Measurements from ENCODE around the gene ITIH5. TPM values are rescaled to one million over a fixed set of nuclear protein-coding genes. Genes with fewer than 3 reads are reported as not detected.

ITIH5 gene
- total and polyA plus RNA-seq, 4 experiments from 2014 or later, result not detected

DNA sequence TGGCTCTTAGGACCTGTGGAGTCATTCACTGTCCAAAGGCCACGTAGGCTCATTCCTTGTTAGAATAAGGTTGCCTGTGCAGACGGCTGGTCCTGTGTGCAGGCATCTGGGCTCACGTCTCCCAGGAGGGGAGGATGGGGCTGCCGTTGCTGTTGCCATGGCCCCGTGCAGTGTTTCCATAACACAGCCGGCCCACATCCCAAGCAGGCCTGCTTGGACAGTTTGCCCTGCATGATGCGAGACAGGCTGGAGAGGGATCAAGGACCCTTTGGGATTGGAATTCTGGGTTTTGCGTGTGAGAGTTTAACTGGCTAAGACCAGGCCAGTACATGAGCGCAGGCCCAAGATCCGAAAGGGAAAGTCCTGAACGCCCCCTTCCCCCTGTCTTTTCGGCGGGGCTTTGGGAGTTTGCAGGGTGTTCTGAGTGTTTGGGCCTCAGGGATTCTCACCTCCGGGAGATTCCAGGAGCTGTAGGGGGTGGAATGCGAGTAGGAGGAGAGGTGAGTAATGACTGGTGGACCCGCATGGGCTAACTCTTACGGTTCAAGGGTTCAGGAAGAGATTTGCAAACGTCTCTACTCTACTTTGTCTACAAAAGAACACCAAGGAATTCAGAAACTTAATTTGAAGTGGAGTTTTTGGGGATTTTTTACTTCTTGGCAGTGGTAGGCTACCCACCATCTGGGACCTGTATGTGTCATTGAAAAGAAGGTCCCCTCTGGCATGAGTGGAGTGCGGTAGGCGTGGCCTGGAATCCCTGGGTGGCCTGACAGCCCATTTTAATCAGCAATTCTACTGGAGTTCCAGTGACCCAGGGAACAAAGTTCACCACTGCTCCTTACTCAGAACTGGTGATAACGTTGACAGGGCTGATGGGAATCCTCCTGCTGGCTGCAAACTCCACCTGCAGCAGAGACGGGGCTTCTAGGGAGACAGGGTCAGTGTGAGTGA, 125.4 kb downstream of the ITIH5 start:
- H3K4me3 ChIP-seq (ENCODE audit: low read length in 2 of 2), result no peak overlapping the region
- CTCF ChIA-PET (ENCODE audit: partially characterized antibody), result no interaction called here
- no peaks in the 10 kb centered on the region for H3K27me3 ChIP-seq (ENCODE audit: insufficient read depth, low read length)
- H3K4me1 ChIP-seq (ENCODE audit: insufficient read depth, low read length), result no peaks in the 10 kb centered on the region
- H3K36me3 ChIP-seq (ENCODE audit: insufficient read depth, low read length), result no peaks in the 10 kb centered on the region
- Mint-ChIP-seq H3K9me3 (peaks cover 0 to 21% (median 7%) of the 10 kb centered on the region in 8 donors), H3K4me3 (no peak overlapping the region), H3K36me3 (peaks cover 0 to 4% of the 10 kb centered on the region in 2 donors), H3K4me1 (peaks cover 8 to 10% (median 10%) of the 10 kb centered on the region in 4 donors), H3K27ac (peak overlapping the region in 1 of 7 donors; percentile 29), H3K27me3 (no peaks in the 10 kb centered on the region)
- POLR2A ChIA-PET (ENCODE audit: partially characterized antibody), result no interaction called here
- no peak for DNase-seq
- H3K9me3 ChIP-seq (ENCODE audit: control insufficient read depth in 1 of 2, low read length in 2 of 2), result peaks cover 0 to 6% of the 10 kb centered on the region in 2 donors
- intact Hi-C loops (cut with micrococcal nuclease), result no loop called here
- no peak overlapping the region for H3K27ac ChIP-seq (ENCODE audit: low read depth, low read length)

DNA sequence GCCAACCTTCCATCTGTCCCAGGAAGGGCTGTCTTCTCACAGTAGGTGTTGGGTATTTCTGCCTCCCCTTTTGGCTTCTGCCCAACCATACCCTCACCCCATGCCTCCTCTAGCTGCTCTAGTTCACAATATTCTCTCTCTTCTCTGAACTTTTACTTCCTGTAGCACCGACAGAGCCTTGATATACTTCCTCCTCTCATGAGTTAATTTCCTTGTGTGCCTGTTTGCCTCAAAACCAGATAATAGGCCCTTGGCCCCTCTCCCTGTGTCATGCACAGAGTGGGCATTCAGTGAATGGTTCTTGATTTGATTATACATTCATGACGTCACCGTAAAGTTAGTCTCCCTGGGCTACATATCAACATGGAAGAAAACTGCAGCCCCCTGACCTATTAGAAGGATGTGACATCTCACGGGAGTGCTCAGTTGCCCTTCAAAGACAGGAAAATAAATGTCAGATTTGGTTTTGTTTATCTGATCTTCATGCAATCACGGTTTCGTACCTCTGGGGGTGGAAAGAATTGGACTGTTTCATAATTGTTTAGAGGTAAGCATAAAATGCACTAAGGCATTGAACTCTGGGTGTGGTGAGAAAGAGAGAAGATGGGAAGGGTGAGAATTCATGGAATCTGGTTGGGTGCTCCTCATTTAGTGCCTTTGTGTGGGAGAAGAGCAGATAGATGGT, 127.7 kb downstream of the ITIH5 start:
- Mint-ChIP-seq H3K27ac (peak overlapping the region; percentile 18 to 88 (median 39)), H3K4me1 (peaks cover 8 to 10% (median 10%) of the 10 kb centered on the region in 4 donors), H3K36me3 (peaks cover 0 to 4% of the 10 kb centered on the region in 2 donors), H3K9me3 (peaks cover 0 to 21% (median 7%) of the 10 kb centered on the region in 8 donors), H3K27me3 (no peaks in the 10 kb centered on the region), H3K4me3 (peak overlapping the region in 4 of 8 donors; percentile 0 to 23 (median 16))
- H3K9me3 ChIP-seq (ENCODE audit: control insufficient read depth in 1 of 2, low read length in 2 of 2), result peaks cover 0 to 6% of the 10 kb centered on the region in 2 donors
- ChIA-PET CTCF (ENCODE audit: partially characterized antibody) (no interaction called here), POLR2A (ENCODE audit: partially characterized antibody) (no interaction called here)
- no peaks in the 10 kb centered on the region for H3K27me3 ChIP-seq (ENCODE audit: insufficient read depth, low read length)
- H3K4me1 ChIP-seq (ENCODE audit: insufficient read depth, low read length), result no peaks in the 10 kb centered on the region
- H3K27ac ChIP-seq (ENCODE audit: low read depth, low read length), result no peak overlapping the region
- intact Hi-C loops (cut with micrococcal nuclease), result no loop called here
- H3K36me3 ChIP-seq (ENCODE audit: insufficient read depth, low read length), result no peaks in the 10 kb centered on the region
- H3K4me3 ChIP-seq (ENCODE audit: low read length in 2 of 2), result no peak overlapping the region
- DNase-seq, result peak in 1 of 5 donors; percentile 16

DNA sequence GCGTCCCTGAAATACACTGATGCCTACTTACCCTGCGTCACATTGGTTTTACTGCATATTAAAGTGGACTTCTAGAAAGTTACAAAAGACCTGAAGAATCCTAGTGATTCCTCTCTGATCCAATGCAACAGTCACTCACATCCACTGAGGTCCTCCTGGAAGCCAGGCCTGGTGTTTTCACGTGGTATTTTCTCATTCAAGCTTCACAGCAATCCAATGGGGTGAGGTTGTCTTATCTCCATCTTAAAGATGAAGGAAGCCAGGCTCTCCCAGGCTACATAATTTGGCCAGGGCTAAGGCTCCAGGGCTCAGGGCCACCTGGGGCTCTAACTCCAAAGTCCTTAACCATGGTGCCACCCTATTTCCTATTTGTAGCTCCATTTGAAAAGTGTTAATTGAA, 129.6 kb downstream of the ITIH5 start:
- no peaks in the 10 kb centered on the region for H3K36me3 ChIP-seq (ENCODE audit: insufficient read depth, low read length)
- no peaks in the 10 kb centered on the region for H3K4me1 ChIP-seq (ENCODE audit: insufficient read depth, low read length)
- no peaks in the 10 kb centered on the region for H3K27me3 ChIP-seq (ENCODE audit: insufficient read depth, low read length)
- no peak overlapping the region for H3K27ac ChIP-seq (ENCODE audit: low read depth, low read length)
- ChIA-PET POLR2A (ENCODE audit: partially characterized antibody) (no interaction called here), CTCF (ENCODE audit: partially characterized antibody) (interaction anchor here (1.6 to 4.4 kb wide), 2 partner anchors 12 to 150 kb away, joined by 4 to 21 read pairs; no protein-coding TSS in a partner anchor)
- peaks cover 2% of the 10 kb centered on the region in 2 donors for H3K27me3 Mint-ChIP-seq
- no peak for DNase-seq
- H3K4me3 Mint-ChIP-seq, result no peak overlapping the region
- peaks cover 0 to 4% of the 10 kb centered on the region in 2 donors for H3K36me3 Mint-ChIP-seq
- H3K4me3 ChIP-seq (ENCODE audit: low read length in 2 of 2), result no peak overlapping the region
- peaks cover 0 to 6% of the 10 kb centered on the region in 2 donors for H3K9me3 ChIP-seq (ENCODE audit: control insufficient read depth in 1 of 2, low read length in 2 of 2)
- H3K9me3 Mint-ChIP-seq, result peaks cover 0 to 21% (median 7%) of the 10 kb centered on the region in 8 donors
- H3K4me1 Mint-ChIP-seq, result peaks cover 8 to 10% (median 9%) of the 10 kb centered on the region in 4 donors
- intact Hi-C loops (cut with micrococcal nuclease), result no loop called here
- no peak overlapping the region for H3K27ac Mint-ChIP-seq

DNA sequence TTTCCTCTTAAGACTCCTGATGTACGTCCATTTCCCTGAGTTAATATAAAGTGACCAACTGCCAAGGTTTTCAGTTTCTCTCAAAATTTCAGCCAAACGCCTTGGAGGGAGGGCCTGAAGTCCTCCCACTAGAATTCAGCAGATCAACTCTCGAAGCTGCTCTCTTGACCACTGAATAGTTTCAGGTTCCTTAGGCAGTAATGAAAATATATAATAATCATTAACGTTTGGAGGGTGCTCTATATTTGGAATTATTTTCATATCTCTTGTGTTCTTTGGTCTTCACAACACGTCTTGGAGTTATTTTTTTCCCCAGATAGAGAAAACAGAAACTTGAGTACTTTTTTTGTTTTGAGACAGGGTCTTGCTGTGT, 132.3 kb downstream of the ITIH5 start:
- POLR2A ChIA-PET (ENCODE audit: partially characterized antibody), result no interaction called here
- peaks cover 0 to 4% of the 10 kb centered on the region in 2 donors for H3K36me3 Mint-ChIP-seq
- Histone ChIP-seq H3K27ac (ENCODE audit: low read depth, low read length) (no peak overlapping the region), H3K4me3 (ENCODE audit: low read length in 2 of 2) (no peak overlapping the region), H3K36me3 (ENCODE audit: insufficient read depth, low read length) (no peaks in the 10 kb centered on the region), H3K27me3 (ENCODE audit: insufficient read depth, low read length) (no peaks in the 10 kb centered on the region), H3K4me1 (ENCODE audit: insufficient read depth, low read length) (no peaks in the 10 kb centered on the region), H3K9me3 (ENCODE audit: control insufficient read depth in 1 of 2, low read length in 2 of 2) (peaks cover 0 to 6% of the 10 kb centered on the region in 2 donors)
- intact Hi-C loops (cut with micrococcal nuclease), result no loop called here
- CTCF ChIA-PET (ENCODE audit: partially characterized antibody), result interaction anchor here (4.4 kb wide), 1 partner anchor 9 kb away, joined by 21 read pairs; no protein-coding TSS in a partner anchor
- no peak for DNase-seq
- peaks cover 0 to 20% (median 7%) of the 10 kb centered on the region in 8 donors for H3K9me3 Mint-ChIP-seq
- peaks cover 7 to 8% (median 7%) of the 10 kb centered on the region in 4 donors for H3K4me1 Mint-ChIP-seq
- peaks cover 6 to 12% of the 10 kb centered on the region in 2 donors for H3K27me3 Mint-ChIP-seq
- no peak overlapping the region for H3K4me3 Mint-ChIP-seq
- no peak overlapping the region for H3K27ac Mint-ChIP-seq

DNA sequence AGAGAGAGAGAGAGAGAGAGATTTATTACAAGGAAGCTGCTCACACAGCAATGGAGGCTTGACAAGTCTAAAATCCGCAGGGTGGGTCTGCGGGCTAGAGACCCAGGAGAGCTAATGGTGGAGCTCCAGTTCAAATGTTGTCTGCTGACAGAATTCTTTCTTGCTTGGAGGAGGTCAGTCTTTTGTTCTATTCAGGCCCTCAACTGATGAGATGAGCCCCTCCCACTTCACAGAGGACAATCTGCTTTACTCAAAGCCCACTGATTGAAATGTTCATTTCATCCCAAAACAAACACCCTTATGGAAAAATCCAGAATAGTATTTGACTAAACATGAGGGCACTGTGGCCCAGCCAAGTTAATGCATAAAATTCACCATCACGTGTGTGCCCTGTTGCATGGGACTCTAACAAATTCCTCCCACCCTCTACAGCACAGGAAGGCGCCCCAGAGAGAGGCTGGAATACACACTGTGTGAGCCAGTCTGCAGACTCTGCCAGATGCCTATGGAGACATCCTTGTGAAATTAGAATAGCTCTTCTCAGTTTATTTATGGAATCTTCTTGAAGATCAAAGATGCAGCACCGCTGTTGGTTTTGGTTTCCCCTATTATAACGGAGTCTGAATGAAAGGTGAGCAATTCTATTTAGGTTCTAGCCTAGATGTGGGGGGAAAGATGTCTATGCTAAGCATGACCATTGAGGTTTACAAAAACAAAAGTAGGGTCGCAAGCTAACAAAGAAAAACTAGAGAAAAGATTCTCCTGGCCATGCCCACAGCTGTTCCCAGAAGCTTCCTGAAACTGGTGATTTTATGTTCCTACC, 132.9 kb downstream of the ITIH5 start:
- Mint-ChIP-seq H3K9me3 (peaks cover 0 to 14% (median 7%) of the 10 kb centered on the region in 8 donors), H3K27me3 (peaks cover 6 to 12% of the 10 kb centered on the region in 2 donors), H3K4me3 (no peak overlapping the region), H3K27ac (no peak overlapping the region), H3K4me1 (peaks cover 1 to 2% (median 1%) of the 10 kb centered on the region in 4 donors), H3K36me3 (peaks cover 0 to 4% of the 10 kb centered on the region in 2 donors)
- ChIA-PET CTCF (ENCODE audit: partially characterized antibody) (interaction anchor here (4.4 kb wide), 1 partner anchor 9 kb away, joined by 21 read pairs; no protein-coding TSS in a partner anchor), POLR2A (ENCODE audit: partially characterized antibody) (no interaction called here)
- Histone ChIP-seq H3K9me3 (ENCODE audit: control insufficient read depth in 1 of 2, low read length in 2 of 2) (peaks cover 0 to 6% of the 10 kb centered on the region in 2 donors), H3K27ac (ENCODE audit: low read depth, low read length) (no peak overlapping the region), H3K36me3 (ENCODE audit: insufficient read depth, low read length) (no peaks in the 10 kb centered on the region), H3K4me3 (ENCODE audit: low read length in 2 of 2) (no peak overlapping the region), H3K27me3 (ENCODE audit: insufficient read depth, low read length) (no peaks in the 10 kb centered on the region), H3K4me1 (ENCODE audit: insufficient read depth, low read length) (no peaks in the 10 kb centered on the region)
- intact Hi-C loops (cut with micrococcal nuclease), result no loop called here
- DNase-seq, result no peak

DNA sequence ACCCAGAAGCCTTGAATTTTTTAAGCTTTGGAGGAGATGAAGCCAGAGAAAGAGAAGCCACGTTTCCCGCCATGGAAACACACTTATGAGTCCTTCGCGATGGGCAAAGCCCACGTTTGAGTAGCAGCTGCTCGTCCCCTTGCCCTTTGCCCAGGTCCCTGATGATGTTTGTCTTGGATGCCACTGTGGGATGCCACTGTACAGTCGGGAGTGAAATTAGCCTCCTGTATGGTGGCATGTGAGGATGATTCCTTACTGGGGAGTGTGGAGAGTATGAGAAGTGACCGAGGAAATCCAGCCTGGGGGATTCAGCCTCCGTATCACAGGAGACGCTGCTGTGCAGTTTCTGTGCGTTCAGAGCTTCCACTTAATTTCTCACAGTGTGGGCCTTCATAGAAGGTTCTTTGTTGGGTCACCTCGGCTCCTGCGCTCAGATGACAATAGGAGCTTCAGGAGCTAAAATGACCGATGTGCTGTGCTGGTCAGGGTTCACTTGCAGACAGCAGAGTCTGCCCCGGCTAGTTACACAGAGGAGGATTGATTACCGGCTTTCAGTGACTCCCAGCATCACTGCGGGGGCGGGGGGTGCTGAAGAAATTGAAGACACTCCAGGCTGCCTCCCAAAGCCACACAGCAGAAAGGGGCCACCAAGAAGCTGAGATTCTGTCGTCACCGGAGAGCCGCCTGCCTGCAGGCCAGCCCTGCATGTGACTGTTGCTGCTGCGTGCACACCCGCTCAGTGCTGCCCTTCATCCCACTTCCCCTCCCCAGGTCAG, 133.9 kb downstream of the ITIH5 start:
- Mint-ChIP-seq H3K9me3 (peaks cover 0 to 5% (median 1%) of the 10 kb centered on the region in 8 donors), H3K27ac (no peak overlapping the region), H3K4me3 (no peak overlapping the region), H3K27me3 (peaks cover 6 to 12% of the 10 kb centered on the region in 2 donors), H3K36me3 (no peaks in the 10 kb centered on the region), H3K4me1 (no peaks in the 10 kb centered on the region)
- CTCF ChIA-PET (ENCODE audit: partially characterized antibody), result no interaction called here
- Histone ChIP-seq H3K36me3 (ENCODE audit: insufficient read depth, low read length) (no peaks in the 10 kb centered on the region), H3K4me1 (ENCODE audit: insufficient read depth, low read length) (no peaks in the 10 kb centered on the region), H3K27ac (ENCODE audit: low read depth, low read length) (no peak overlapping the region), H3K4me3 (ENCODE audit: low read length in 2 of 2) (no peak overlapping the region), H3K9me3 (ENCODE audit: control insufficient read depth in 1 of 2, low read length in 2 of 2) (no peaks in the 10 kb centered on the region), H3K27me3 (ENCODE audit: insufficient read depth, low read length) (no peaks in the 10 kb centered on the region)
- DNase-seq, result no peak
- POLR2A ChIA-PET (ENCODE audit: partially characterized antibody), result no interaction called here
- intact Hi-C loops (cut with micrococcal nuclease), result no loop called here

Data from CD4-positive, alpha-beta memory T cell (primary cell).